GM18873 (cell line): ENCODE results near the gene COMTD1.
"Not testable (repeated sequence)": the region's sequence is repeated elsewhere in the genome, so short reads cannot be mapped to it uniquely, and the experiment has no call there.

ENCODE experiments used
- ATAC-seq: cut with Tn5 transposase; IDR thresholded peaks from one replicate; pipeline ENCODE4 v1.9.1; 2021; ENCODE audit warnings: mild to moderate bottlenecking, moderate library complexity, moderate number of reproducible peaks; ENCODE audit not compliant: unreplicated experiment, low FRiP score

COMTD1 gene

GRCh38 chr10:75197906-75198305 lies 37.9 kb downstream of the COMTD1 start:
- ATAC-seq, result no peak

- ATAC-seq, result no peak
Observed at GRCh38 chr10:75197066-75197465, 38.7 kb downstream of the COMTD1 start.

GRCh38 chr10:75195035-75195763 lies 40.6 kb downstream of the COMTD1 start:
- no peak for ATAC-seq

GRCh38 chr10:75194625-75195024 lies 41.1 kb downstream of the COMTD1 start:
- not testable (repeated sequence) for ATAC-seq

- ATAC-seq, result no peak
Observed at GRCh38 chr10:75191821-75192568, 43.8 kb downstream of the COMTD1 start.

GRCh38 chr10:75189266-75190096 lies 46.3 kb downstream of the COMTD1 start:
- ATAC-seq, result no peak

GRCh38 chr10:75188522-75188921 lies 47.2 kb downstream of the COMTD1 start:
- not testable (repeated sequence) for ATAC-seq

- no peak for ATAC-seq
Observed at GRCh38 chr10:75187961-75188426, 47.8 kb downstream of the COMTD1 start.

GRCh38 chr10:75186310-75186709 lies 49.4 kb downstream of the COMTD1 start:
- no peak for ATAC-seq
